SU-DHL-6 (cell line): ENCODE measurements around the gene TWIST2.

ENCODE experiments used
- CTCF ChIP-seq: fragments of 200-600 bp; sonication (generic); IDR thresholded peaks from one replicate; pipeline ENCODE4 v1.5.1; 2017; ENCODE audit warnings: antibody characterized with exemption, mild to moderate bottlenecking, low read length, moderate library complexity; ENCODE audit not compliant: insufficient read depth, poor library complexity, severe bottlenecking
- EZH2phosphoT487 ChIP-seq: fragments of 200-600 bp; sonication (generic), shearing (Covaris generic); conservative IDR thresholded peaks from 2 replicates; pipeline ENCODE4 v1.6.1; 2018; ENCODE audit warnings: mild to moderate bottlenecking, antibody characterized with exemption, low read length, moderate library complexity, mixed read lengths

DNA sequence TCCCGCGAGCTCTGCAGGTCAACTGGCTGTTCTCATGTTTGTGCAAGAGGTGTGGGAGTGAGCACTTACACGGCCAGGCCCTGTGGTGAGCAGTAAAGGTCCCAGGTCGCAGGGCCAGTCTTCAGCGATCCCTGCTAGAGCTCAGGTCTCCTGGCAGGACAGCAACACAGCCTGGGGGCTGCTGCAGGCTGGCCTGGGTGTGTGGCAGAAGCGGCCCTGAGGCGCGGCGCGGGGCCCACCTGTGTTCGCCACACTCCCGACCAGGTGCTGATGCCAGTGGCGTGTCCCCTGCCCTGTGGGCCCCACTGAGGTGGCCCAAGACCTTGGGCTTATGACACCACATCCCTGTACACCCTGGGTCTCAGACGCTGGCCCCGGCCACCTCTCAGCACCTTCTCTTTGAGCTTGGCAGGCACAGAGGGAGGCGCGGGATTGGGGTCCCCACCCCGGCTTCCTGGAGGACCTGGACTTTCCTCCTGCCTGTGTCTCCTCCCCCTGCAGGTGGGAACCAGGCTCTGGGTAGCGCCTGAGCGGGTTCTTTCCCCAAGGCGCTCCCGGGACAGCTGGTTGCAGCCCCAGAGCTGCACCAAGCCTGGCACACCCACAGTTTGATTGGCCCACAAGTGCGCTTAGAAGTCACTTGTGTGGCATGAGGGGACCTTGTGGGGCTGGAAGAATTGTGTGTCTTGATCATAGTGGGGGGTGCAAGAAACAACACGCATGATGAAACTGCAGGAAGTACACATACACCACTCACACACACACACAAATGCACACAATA, 59.2 kb downstream of the TWIST2 start:
- TF ChIP-seq CTCF: no peak
- TF ChIP-seq EZH2phosphoT487: no peak
